Dermis microvascular lymphatic vessel endothelial cell (primary cell): ENCODE measurements around the gene HOXC11. TPM values are rescaled to one million over a fixed set of nuclear protein-coding genes. Genes with fewer than 3 reads are reported as not detected.

Source experiments
- DNase-seq, 2 donors: peaks; one replicate each; pipeline versions ENCODE4 v3.0.0 to v3.0.0-alpha.2; 2010; ENCODE audit warnings: low read depth in 2 of 2
- total RNA-seq: library from RNA; depleted of rRNA; stranded (reverse); fragments of >200 nt; gene quantifications from 2 replicates; pipeline ENCODE4 v1.2.1, GENCODE V29; 2014

Gene HOXC11
- total RNA-seq, 1 donor from 2014 or later: not detected

DNA sequence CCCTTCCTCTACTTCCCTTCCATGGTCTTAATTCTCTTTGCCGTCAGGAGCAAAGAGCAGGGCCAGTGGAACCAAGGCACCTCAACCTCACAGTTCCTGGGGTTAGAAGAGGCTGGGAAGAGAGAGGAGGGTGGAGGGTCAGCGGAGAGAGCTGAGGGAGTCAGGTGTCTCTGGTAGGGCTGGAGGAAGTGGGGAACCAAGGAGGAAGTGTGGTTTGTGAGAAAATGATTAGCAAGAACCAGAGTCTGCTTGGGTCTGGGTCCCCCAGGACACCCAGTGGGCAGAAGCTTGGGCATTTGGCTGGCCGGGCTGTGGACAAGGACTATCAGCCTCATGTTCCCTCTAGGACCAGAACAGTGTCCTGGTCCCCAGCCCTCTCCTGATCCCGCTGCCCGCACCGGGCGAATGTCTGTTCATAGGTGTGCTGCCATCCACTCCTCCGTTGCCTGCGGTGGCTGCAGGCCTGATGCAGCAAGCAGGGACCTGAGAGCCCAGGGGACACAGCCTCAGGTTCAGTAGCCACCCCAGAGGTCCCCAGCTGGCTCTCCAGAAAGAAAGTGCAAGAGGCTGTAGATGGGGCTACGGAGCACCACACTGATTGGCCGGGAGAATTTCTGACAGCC lies 15.9 kb upstream of the HOXC11 start:
- no peak for DNase-seq

DNA sequence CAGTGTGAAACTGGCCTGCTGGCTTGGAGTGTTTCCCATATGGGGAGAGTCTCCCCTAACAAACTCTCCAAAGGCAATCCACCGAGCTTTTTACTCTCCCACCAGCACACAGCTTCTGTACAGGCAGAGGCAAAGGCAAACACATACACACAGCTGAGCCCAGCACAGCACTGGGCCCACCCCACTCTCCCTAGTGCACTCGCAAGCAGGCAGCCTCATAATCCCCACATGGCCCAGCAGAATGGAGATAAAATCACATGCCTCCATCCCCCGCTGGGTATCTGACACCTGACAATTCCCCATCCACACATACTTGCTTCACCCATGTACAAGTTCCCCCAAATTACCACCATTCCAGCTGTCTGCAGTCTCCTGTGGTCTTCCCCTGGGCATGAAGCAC lies 14.8 kb upstream of the HOXC11 start:
- DNase-seq: no peak

GRCh38 chr12:53959314-53959713 lies 13.6 kb upstream of the HOXC11 start:
- no peak for DNase-seq

- no peak for DNase-seq
These were observed 12.5 kb upstream of the HOXC11 start for GRCh38 chr12:53960187-53961024.

DNA sequence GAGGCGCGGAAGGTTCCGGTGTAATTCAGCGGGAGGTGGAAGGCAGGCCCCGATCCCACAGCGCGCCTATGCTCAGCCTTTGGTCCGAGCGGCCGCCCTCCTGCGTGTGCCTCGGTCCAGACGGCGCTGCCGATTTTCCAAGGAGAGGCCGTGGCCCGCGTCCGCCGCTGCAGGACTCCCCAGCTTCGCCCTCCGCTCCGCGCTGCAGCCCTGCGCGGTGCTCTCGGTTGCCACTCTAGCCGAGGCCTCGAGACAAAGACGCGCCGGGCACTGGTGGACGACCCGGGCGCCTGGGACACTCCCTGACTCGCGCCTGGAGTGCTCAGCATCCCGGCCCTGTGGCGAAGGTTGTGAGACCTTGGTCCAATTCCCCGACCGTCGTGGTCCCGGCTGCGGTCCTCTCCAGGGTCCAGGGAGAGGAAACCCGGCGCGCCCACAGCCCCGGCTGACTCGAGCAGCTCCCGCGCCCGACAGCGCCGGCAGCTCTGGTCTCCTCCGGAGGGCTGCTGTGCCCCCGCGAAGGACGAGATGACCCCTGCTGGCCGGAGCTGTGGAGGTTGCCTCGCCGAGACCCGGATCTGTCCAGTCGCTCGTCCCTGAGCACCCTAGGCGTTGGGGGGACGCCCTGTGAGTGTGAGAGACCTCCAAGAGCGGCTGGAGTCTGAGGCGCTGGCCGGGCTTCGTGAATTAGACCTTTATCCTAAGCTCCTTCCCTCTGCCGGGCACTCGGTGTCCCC lies 11.7 kb upstream of the HOXC11 start:
- no peak for DNase-seq

DNA sequence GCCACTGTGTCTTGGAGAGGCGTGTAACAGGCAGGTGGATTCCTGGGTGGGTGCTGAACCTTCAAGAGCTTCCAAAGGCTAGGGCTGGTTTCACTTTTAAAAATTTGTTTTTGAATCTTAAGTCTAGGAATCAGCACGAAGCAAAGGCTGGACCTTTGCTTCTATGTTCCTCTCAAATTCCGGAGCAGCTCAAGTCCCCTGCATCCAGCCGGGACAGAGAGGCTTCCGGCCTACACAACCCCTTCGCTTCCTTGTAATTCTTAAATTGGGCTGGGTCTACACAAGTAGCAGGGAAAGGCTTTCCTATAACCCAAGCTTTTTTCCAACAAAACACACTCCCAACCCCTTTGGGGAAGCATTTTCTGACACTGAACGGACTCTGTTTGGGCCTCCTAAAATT lies 9.9 kb upstream of the HOXC11 start:
- no peak for DNase-seq

DNA sequence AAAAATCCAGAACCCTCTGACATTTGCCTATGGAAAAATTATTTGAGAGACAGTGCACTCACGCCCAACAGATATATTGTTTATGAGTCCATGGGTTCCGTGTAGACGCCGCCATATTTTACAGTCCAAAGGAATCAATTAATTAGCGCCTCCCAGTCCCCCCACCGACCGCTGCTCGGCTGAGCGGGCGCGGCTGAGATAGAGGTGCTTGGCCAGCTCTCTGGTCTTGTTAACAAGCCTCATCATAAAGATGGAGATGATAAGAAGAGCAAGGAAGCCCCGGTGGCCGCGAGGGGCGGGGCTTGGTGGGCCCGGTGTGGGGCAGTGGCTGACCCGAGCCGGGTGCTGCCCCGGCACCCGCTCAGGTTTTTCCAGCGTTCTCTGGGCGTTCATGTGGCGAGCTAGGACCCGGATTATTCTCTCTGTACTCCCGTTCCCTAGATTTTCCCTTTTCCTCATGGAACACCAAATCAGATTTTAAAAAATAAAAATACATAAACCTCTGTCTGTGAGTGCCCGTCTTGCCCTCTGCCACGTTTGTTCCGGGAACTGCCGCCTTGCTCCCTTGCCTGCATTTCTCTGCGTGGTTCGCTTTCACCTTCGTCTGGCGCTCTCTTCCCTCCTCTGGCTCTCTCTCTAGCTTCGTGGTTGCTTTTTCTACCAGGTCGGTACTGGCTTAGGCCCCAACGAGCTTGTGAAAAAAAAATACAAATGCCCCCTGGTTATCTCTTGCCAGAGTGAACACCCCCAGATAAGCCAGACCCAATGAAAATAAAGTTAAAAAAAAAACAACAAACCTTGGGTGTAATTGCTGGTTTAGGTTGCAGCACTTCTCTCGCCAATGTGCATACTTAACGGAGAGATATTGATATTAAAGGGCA lies 9.3 kb upstream of the HOXC11 start:
- no peak for DNase-seq

DNA sequence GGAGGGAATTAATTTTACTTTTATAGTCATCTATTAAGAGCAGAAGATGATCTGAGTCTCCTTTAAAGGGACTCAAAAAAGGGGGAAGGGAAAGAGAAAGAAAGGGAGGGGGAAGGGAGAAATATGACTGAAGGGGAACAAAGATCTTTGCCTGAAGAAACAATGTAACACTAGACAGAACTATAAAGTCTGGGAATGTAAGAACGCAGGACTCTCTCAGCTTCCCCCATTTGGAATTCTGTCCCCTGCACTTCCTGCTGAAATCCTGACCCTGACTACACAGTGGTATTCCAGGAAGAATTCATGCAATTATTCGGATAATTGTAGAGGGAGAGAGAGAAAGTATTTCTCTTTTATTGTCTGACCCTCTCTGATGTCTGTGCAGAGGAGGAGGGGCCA lies 8.6 kb upstream of the HOXC11 start:
- DNase-seq: no peak

DNA sequence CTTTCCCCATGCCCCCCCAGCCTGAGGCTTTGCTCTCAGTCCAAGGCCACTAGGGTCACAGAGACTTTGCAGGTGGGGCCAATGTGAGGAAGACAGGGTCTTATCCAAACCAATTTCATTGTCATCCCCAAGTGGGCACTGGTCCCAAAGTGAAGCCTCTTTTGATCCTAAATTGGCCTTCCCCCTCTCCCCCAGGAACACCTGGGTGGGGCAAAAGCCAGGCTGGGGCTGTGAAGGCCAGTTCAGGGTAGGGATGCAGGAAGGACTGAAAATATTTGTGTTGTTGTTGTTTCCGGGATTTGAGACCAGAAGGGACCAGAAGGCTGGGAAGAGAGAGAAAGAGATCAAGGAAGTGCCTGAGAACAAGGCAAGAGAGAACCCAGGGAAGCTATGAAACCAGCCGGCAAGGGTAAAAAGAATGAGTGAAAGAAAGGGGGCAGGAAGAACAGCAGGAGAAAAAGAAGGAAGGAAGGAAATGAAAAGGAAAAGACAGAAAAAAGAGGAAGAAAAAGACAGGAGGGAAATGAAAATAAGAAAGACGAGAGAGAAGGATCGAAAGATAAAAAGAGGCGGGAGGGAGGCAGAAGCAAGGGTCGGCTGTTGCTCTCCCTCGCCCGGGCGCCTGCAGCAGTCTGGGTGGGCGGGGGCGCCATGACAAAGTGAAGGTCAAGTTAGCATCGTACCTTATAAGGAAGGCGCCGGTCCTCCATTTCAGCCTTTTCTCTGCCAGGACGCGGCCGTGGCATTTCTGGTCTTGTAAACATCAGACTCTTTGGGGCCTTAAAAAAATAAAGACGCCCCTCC lies 7.4 kb upstream of the HOXC11 start:
- DNase-seq: no peak

- DNase-seq: no peak
These were observed 6.9 kb upstream of the HOXC11 start for GRCh38 chr12:53966085-53966384.

- DNase-seq: no peak
These were observed 6.4 kb upstream of the HOXC11 start for GRCh38 chr12:53966385-53967133.

DNA sequence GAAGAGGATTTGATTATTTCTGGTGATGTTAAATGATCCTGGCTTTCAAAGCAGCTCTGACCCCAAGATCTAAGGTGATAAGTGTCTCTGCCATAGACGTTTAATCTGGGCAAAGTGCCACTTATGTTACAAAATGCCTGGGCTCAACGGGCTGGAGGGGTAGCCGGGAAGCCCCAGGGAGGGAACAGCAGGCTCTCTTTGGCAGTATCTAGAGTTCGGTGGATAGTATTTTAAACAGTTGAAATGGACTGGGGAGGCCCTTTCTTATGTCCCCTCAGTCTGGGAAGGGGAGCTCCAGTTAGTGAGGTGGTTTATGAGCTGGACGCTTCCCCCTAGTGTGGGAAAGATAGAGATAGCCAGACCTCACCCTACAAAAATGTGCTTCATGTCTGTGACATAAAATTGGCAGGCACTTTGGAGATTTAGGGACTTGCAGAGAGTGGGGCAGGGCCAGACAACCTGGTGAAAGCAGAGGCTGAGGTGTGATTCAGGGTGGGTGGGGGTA lies 5.5 kb upstream of the HOXC11 start:
- no peak for DNase-seq

DNA sequence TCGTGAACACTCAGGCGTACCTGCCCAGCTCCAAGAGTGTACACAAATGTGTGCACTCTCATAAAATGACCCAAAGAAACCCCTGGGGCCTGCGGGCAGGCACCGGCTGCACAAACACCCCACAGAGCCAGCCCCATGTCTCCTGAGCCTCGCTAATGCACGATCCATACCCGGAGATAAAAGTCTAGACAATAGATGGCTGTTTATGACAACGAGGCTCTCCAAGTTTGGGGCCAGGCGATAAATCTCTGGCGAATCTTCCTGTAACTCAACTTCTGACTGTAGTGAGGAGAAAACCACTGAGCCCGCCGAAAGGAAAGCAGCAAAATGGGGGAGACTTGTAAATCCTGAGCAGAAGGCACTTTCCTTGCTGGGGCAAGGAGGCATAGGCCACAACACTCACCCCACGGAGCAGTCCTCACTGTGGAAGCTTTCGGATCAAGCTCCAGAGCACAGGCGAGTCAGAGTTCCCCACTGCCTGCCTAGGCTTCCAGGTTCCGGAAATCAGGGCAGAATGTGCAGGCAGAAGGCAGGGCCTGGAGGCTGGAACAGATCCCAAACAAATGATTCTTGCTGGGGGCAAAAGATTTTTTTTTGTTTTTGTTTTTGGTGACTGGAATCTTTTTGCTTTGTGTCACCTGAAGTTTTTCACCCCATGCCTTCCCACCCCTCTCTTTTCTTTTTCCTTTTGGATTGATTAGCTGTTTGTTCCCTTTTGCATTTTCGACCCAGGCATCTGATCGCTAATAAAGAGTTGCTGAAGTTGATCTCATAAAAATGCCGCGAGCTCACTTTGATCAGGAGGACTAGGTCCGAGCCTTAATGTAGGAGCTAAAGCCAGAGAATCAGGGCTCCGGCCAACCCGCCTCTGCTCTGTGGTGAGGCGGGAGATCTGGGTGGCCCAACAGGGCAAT lies 4.5 kb upstream of the HOXC11 start:
- DNase-seq: no peak

DNA sequence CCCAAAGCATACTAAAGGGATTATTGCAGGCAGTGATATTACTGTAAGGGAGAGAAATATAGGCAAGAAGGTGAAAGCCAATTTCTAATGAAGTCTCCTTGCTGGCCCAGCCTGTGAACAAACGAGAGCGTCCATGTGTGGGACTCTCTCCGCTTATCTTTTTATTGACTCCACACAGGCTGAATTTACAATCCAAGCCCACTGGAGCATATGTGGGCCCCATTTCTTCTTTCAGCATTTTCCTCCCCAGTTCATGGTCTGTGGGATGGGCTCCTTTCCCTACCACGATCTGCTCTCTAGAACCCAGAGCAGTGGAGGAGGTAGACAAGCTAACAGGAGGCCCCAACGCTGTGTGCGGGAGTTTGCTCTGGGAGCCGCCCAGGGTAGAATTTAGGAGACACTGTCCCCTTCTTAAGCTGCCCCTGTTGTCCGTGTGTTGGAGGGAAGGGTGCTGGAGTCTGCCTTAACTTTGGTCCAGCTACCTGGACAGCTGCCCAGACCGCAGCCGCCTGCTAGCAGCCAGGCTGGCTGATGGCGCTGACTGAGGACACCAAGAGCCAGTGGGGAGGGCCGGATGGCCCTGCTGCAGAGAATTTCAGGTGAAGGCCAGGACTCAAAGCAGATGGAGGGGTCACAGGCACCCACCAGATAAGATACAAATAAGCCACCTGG lies 3.2 kb upstream of the HOXC11 start:
- DNase-seq: no peak

DNA sequence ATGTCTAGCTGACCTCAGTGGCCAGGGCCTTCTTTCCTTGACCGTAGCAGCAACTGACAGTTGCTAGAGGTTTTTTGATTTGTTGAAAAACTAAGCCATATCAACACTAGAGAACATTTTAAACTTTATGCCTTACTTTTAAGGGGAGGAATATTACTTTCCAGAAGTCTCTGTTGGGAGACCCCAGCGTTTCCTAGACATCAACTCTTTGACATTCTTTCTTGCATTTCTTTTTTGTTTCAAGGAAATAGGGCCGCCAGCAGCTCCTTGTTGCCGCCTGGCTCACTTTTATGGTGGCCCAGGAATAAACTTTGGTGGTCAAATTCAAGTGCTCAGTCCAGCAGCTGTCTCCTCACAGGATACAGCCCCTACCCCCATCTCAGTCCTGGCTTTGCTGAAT lies 2.5 kb upstream of the HOXC11 start:
- DNase-seq: no peak

DNA sequence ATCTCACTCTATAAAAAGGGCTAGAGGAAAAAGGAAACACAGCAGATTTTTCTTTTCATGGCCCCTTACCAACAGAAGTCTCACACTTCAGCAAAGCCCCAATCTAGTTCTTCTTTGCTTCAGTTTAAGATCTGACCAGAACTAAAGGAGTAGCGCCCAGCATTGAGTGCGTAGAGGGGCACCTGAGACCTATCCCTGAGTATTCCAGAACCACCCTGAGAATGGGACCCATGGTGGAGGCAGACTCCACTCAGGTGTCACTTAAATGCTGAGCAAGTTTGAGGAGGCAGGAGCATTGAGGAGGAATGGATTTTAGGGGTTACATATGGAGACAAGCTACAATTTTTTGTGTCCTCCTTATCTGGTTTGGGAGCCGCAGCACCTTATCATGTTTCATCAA lies 1.8 kb upstream of the HOXC11 start:
- DNase-seq: no peak

DNA sequence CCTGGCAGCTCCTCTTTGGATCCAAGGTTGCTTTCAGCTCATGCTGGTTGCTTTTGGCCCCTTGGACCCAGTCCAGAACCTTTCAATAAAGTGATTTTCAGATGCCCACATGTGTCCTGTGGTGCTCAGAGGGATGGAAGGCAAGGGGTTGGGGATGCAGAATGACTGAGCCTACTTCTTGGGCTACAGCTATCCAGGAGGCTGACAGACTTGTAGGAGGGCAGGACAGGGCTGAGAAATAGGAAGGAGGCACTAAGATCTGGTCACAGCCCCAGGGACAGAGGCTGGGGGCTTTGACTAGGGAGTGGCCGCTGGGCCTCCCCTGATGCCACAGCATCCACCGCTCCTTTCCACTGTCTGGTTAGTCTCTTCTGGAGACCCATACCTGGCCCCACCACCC lies 1.2 kb upstream of the HOXC11 start:
- DNase-seq: no peak

DNA sequence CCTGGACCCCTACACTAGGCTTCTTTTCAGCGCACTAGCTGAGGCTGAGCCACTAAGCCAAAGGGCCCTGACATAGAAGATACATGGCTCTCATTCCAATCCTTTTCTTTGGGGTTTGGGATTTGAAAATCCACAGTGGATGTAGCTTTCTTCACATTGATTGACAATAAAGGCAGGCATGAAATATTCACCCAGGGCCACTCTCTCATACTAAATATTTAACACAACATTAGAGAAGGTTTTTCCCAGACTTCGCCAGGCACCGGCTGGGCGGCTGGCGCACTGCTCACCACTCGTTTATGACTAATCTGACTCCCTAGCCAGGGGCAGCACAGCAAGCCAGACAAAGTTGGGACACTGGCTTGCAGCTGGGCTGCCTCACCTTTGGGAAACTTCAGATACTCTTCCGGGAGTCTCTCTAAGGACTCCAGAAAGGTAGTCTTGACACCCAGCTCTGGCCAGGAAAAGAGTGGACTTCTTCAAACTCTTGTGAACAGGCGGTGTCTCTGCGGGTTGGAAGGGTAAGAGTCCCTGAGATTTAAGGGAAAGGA lies 699 bp upstream of the HOXC11 start:
- DNase-seq: no peak
